Smooth muscle cell (in vitro differentiated cells): ENCODE data around the gene CEACAM21. TPM values are rescaled to one million over a fixed set of nuclear protein-coding genes. Genes with fewer than 3 reads are reported as not detected.

Source experiments
- DNase-seq: peaks from one replicate; lab custom pipeline; 2025; ENCODE audit not compliant: unreplicated experiment; lab: John Stamatoyannopoulos, UW
- H2AFZ ChIP-seq: fragments of 200-600 bp; sonication (generic); 2 replicates; pipeline ENCODE4 v1.6.0; 2016; ENCODE audit warnings: antibody characterized with exemption, low read depth, mild to moderate bottlenecking
- H3F3A ChIP-seq: fragments of 200-600 bp; sonication (generic); 2 replicates; pipeline ENCODE4 v1.6.0; 2017; ENCODE audit warnings: antibody characterized with exemption, low read depth
- H3K27ac ChIP-seq: fragments of 200-600 bp; sonication (generic); 2 replicates; pipeline ENCODE4 v1.5.1; 2016; ENCODE audit warnings: low read depth, mild to moderate bottlenecking
- H3K27me3 ChIP-seq: fragments of 200-600 bp; sonication (generic); 2 replicates; pipeline ENCODE4 v1.6.1; 2016; ENCODE audit warnings: low read depth, mild to moderate bottlenecking
- H3K36me3 ChIP-seq: fragments of 200-600 bp; sonication (generic); 2 replicates; pipeline ENCODE4 v1.5.1; 2016; ENCODE audit warnings: low read depth
- H3K4me1 ChIP-seq: fragments of 200-600 bp; sonication (generic); 2 replicates; pipeline ENCODE4 v1.5.1; 2016; ENCODE audit warnings: low read depth
- H3K4me2 ChIP-seq: fragments of 200-600 bp; sonication (generic); 2 replicates; pipeline ENCODE4 v1.6.0; 2016; ENCODE audit warnings: mild to moderate bottlenecking
- H3K4me3 ChIP-seq: fragments of 200-600 bp; sonication (generic); 2 replicates; pipeline ENCODE4 v1.5.1; 2016; ENCODE audit warnings: mild to moderate bottlenecking
- H3K79me2 ChIP-seq: fragments of 200-600 bp; sonication (generic); 2 replicates; pipeline ENCODE4 v1.6.0; 2016; ENCODE audit warnings: low read depth, mild to moderate bottlenecking
- H3K9ac ChIP-seq: fragments of 200-600 bp; sonication (generic); 2 replicates; pipeline ENCODE4 v1.6.0; 2016; ENCODE audit warnings: low read depth
- H3K9me3 ChIP-seq: fragments of 200-600 bp; sonication (generic); replicated peaks from 2 replicates; pipeline ENCODE4 v1.5.1; 2016; ENCODE audit warnings: low read depth
- H4K20me1 ChIP-seq: fragments of 200-600 bp; sonication (generic); 2 replicates; pipeline ENCODE4 v1.6.0; 2016; ENCODE audit warnings: low read depth
- CTCF ChIP-seq: fragments of 200-600 bp; sonication (generic); IDR thresholded peaks from 2 replicates; pipeline ENCODE4 v1.5.1; 2017; ENCODE audit warnings: borderline replicate concordance, mild to moderate bottlenecking, antibody characterized with exemption; ENCODE audit not compliant: insufficient read depth, poor library complexity, severe bottlenecking
- WGBS: methylation state at CpG from one replicate; pipeline ENCODE4 v1.1.7; 2016; ENCODE audit warnings: low lambda C conversion rate; 5-methylcytosine and 5-hydroxymethylcytosine counted together
- polyA plus RNA-seq: library from polyadenylated mRNA; unstranded; fragments of >200 nt; fragmentation: Nextera tagmentation; extraction: Ambion mirVana; gene quantifications from 2 replicates; pipeline ENCODE4 v1.2.1, GENCODE V29; 2016
- total RNA-seq: library from RNA; depleted of rRNA; stranded (reverse); fragments of >200 nt; gene quantifications from 2 replicates; pipeline ENCODE4 v1.2.3, GENCODE V29; 2014

Gene CEACAM21
- total and polyA plus RNA-seq, 2 experiments from 2014 or later = not detected

- TF ChIP-seq CTCF = no peak
- H4K20me1 ChIP-seq = no peaks in the 10 kb centered on the region
- H3K27me3 ChIP-seq = peaks cover 12% of the 10 kb centered on the region
Observed at GRCh38 chr19:41569481-41570150, 6.3 kb upstream of the CEACAM21 start.

GRCh38 chr19:41570179-41570578 lies 5.8 kb upstream of the CEACAM21 start:
- Histone ChIP-seq H3K4me1 (no peaks in the 10 kb centered on the region), H4K20me1 (no peaks in the 10 kb centered on the region), H3K4me3 (no peak overlapping the region), H3K79me2 (no peaks in the 10 kb centered on the region), H3K9me3 (peaks cover 3% of the 10 kb centered on the region), H3F3A (no peaks in the 10 kb centered on the region), H3K27ac (no peak overlapping the region), H3K4me2 (no peak overlapping the region), H2AFZ (no peak overlapping the region), H3K27me3 (peaks cover 6% of the 10 kb centered on the region), H3K36me3 (no peaks in the 10 kb centered on the region), H3K9ac (no peak overlapping the region)
- DNase-seq = no peak
- TF ChIP-seq CTCF = no peak
- 67% methylated on average over 3 of the region's 3 CpGs for WGBS

More at GRCh38 chr19:41569481-41570150, 6.3 kb upstream of the CEACAM21 start:
- Histone ChIP-seq H3K27ac (no peak overlapping the region), H3K4me1 (no peaks in the 10 kb centered on the region), H3K36me3 (no peaks in the 10 kb centered on the region), H3K4me3 (no peak overlapping the region), H2AFZ (no peak overlapping the region), H3K79me2 (no peaks in the 10 kb centered on the region), H3F3A (no peaks in the 10 kb centered on the region), H3K9me3 (peaks cover 3% of the 10 kb centered on the region), H3K4me2 (no peak overlapping the region), H3K9ac (no peak overlapping the region)
- DNase-seq = no peak
- 59% methylated on average over 11 of the region's 11 CpGs for WGBS

- Histone ChIP-seq H3K9me3 (peaks cover 3% of the 10 kb centered on the region), H3K4me1 (no peaks in the 10 kb centered on the region), H3K4me2 (no peak overlapping the region), H3F3A (no peaks in the 10 kb centered on the region), H4K20me1 (no peaks in the 10 kb centered on the region), H3K27me3 (peaks cover 5% of the 10 kb centered on the region), H3K4me3 (no peak overlapping the region), H2AFZ (no peak overlapping the region), H3K79me2 (no peaks in the 10 kb centered on the region), H3K27ac (no peak overlapping the region), H3K9ac (no peak overlapping the region), H3K36me3 (no peaks in the 10 kb centered on the region)
- peak; percentile 69 for TF ChIP-seq CTCF
- DNase-seq = peak; percentile 8
- 10% methylated on average over 6 of the region's 7 CpGs for WGBS
Observed at GRCh38 chr19:41570639-41571112, 5.3 kb upstream of the CEACAM21 start.
